ENCODE data around the gene SUPT7L.

DNA sequence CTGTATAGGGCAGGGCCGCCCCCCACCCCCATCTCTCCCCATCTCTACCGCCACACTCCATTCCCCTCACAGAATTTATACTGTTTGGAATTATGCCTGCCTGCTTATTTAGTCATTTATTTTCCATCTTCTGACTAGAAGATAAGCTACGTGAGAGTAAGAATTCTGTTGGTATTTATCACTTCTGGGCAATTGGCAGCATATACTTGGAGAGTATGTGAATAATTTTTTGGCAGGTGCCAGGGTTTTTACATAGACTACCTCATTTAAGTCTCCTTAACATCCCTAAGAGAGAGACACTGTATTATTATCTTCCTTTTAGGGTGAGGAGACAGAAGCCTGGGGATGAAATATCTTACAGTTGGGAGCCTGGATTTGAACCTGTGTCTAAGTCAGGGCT lies 45.3 kb upstream of the SUPT7L start:
- TF ChIP-seq POLR2AphosphoS5 (IDR thresholded peaks at IDR 0.05; ENCODE audit: borderline replicate concordance, low read depth, low read length) (no peak), EZH2 (IDR thresholded peaks at IDR 0.05) (no peak), FOXP2 (optimal IDR thresholded peaks at IDR 0.05; ENCODE audit: control extremely low read depth, extremely low read length, insufficient read depth) (no peak)

All from SK-N-MC (cell line).